Renal cortex interstitium (tissue), 11 donors: Measurements from ENCODE around the gene ERMP1. TPM values are rescaled to one million over a fixed set of nuclear protein-coding genes. Genes with fewer than 3 reads are reported as not detected.

Experiments used
- DNase-seq, 11 donors: peaks; one replicate each; pipeline ENCODE4 v3.0.0-alpha.2; 2013; ENCODE audit warnings: low read depth in 9 of 11, low spot score in 4 of 11; ENCODE audit errors: extremely low read depth in 1 of 11
- polyA plus RNA-seq, 3 donors: library from polyadenylated mRNA; unstranded; fragments of 120-200 nt; gene quantifications; one replicate each; pipeline ENCODE4 v1.2.1, GENCODE V29; 2013; ENCODE audit not compliant: insufficient read length in 3 of 3

ERMP1 gene
- polyA plus RNA-seq, 3 donors = 46.6 to 52.3 (median 49.3) TPM

DNA sequence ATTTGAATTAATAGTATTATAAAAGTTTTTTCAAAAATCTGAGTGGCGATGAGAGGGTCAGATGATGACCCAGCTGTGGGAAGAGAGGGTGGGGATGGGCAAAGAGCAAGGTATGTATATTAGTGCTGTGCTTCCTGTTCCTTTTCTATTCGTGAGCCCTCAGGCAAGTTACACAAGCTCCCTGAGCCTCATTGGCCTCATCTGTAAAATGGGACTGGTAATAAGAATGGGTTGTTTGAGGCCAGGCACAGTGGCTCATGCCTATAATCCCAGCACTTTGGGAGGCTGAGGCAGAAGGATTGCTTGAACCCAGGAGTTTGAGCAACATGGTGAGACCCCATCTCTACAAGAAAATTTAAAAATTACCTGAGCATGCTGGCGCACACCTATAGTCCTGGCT, 33.8 kb upstream of the ERMP1 start:
- DNase-seq = no peak

DNA sequence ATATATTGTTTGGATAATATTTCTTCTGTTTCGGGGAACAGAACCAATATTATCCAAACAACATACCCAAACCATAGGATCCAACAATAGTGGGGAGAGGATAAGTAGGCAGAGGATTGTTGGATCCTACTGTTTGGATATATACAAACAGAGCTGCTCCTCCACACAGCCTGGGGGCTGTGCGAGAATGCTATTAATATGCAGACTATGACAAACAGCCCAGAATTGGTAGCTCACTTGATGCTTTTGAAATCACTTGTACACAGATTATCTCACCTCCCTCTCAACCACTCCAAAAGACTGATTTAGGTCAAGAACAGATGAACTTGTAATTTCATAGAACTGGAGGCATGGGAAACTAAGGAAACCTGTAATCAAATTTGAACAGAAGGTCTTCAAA, 33.4 kb upstream of the ERMP1 start:
- no peak for DNase-seq

DNA sequence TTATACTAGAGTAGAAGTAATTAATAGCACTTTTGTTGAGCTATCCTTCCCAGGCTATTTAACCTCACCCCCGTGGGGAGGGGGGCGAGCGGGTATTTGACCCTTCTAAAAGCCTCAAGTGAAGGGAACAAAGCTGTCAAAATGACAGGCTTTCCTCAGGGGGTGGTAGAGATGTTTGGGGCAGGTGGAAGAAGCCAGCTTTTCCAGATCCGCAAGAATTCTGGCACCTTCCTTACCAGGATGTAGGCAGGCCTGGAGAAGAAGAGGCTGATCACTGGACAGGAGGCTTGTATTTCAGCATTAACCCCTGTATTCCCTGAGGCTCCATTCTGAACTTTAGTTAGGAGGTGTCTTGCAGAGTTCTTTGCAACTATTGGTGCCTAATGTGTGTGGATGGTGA, 31.5 kb upstream of the ERMP1 start:
- DNase-seq = no peak

DNA sequence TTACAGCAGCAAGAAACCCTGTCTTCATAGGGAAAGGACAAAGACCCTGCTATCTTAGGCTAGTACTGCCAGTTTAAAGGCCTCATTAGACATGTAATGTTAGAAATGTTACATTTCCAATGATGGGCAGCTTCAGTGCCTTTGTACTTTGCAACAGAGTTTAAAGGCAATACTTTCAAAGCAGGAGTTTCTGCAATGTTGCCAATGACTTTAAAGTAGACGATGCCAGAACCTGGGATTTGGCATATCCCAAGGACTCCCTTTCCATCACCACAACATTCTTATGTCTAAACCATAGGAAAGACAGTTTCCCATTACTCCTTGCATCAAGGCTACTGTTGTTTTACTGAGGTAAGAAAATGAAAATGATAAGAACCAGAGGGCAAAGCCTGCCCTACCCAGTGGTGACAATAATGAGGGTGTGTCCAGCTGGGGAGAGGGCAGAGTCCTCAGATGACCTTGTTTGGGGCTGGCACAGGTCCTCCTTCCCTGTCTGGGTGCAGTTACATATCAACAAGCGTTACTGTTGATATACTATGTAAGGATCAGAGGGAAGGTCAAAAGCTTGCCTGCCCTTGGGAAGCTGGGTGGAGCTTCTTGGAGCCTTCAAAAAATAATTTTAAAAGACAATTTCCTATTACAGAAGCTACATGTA, 30.3 kb upstream of the ERMP1 start:
- no peak for DNase-seq

DNA sequence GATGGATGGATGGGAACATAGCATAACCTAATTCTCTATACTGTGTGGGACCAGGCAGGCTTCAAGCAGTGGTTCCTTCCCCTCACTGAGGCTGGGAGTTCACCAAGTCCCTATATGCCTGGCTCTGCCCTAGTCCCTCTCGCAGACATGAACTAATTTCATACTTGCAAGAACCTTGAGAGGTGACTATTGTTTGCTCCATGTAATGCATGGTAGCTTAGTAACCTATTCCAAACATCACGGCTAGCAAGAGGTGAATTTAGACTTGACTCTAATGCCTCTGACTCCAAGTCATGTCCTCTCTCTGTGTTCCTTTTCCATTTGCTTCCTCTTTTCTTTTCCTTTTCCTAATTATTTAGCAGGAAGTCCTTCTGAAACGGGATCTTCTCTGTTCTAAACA, 25.9 kb upstream of the ERMP1 start:
- DNase-seq = no peak

DNA sequence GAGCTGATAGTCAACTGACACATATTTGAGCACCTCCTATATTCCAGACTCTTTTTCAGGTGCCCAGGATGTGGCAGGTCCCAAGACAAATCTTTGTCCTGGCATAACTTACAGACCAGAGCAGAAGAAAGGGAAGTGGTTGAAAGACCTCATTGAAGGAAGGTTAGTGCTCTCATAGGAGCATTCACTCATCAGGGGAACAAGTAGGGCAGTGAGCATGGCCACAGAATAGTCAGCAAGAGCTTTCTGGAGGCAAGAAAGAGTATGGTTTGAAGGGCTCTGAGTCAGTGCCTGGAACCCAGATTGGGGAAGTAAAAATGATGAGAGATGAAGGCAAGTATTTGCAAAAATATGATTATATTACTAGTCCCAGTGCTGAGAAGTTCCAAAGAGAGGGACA, 25.0 kb upstream of the ERMP1 start:
- no peak for DNase-seq

DNA sequence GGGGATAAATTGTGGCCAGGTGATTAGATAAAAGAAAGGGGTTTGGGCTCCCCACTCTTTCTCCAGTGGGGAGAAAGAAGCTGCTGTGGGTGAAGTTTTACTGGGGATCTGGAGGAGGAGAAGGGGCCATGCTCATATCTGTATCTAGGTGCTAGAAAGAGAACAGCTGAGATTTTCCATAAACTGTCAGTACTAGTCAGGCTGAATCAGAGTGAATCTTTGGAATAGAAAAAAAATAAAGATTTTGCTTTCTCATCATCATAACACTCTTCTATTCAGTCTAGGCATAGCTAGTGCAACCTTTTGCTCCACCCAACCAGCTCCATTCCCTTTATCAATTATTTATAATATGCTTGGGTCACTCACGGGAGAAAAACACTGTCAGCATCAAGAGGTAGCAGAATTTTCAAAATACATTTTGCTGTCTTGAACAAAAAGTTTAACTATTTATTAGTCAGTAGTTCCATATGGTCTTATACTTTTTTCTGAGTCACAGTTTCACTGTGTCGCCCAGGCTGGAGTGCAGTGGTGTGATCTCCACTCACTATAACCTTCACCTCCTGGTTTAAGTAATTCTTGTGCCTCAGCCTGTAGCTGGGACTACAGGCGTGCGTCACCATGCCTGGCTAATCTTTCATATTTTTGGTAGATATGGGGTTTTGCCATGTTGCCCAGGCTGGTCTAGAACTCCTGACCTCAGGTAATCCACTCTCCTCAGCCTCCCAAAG, 21.3 kb upstream of the ERMP1 start:
- no peak for DNase-seq

DNA sequence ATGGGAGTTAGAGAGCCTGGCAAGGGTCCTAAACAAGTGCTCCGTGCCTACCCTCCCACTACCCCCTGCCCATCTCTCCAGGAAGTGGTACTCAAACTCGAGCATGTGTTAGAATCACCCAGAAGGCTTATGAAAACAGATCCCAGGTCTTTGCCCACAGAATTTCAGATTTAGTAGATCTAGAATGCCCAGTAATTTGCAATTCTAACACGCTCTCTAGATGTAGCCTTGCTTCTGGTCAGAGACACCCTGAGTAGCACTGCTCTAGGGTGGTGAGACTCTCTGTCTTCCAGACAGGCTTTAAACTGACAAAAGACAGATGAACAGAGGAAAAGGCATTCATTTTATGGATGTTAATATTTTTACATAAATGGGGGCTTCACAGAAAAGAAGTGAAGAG, 20.7 kb upstream of the ERMP1 start:
- DNase-seq = no peak

DNA sequence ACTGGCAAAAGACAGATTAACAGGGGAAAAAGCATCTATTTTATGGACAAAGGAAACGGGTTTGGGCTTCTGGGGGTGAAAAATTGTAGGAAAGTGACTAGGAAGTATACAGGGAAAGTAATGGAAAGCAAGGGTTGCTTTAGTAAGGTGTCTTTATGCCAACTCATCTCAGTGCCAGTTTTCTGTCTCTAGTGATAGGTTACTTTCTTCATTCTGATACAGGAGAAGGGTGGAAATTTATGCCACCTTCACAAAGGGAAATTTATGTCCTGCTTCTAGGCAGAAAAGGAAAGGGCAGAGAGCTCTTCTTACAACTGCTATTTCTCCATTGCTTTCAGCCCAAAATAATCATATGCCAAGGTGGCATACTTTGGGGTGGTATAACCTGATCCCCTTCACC, 20.1 kb upstream of the ERMP1 start:
- no peak for DNase-seq

DNA sequence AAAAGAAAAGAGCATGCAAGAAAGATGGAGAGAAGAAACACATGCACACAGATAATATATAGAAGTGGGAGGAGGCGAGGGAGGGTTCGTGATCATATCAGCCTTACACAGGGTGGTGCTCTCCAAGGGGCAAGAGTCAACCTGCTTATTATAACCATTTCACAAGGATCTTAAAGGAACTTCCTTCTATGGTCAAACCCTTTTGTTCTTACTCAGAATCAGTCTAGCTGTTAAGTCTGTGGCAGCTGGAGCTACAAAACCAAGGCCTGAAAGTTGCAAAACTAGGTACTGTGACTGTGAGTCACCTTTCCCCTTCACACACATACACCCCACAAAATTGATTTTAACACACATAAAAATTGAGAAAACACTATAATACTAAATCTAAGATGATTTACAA, 18.5 kb upstream of the ERMP1 start:
- no peak for DNase-seq

DNA sequence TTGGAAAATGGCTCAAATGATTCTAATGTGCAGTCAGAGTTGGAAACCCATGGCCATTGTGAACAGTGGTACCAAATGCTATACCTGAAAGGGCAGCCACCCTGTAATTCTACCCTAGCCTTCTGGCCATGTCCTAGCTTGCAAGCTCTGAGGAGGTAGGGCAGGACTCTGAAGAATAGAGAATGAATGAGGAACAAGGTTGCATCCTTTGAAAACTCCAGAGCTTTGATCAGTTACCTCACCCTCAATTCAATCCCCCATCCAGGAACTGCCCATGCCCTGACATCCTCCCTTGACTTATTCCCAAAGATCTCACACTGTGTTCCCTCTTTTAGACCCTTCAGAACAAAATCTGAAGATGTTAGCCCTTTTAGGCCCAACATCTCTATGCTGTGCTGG, 17.8 kb upstream of the ERMP1 start:
- no peak for DNase-seq

DNA sequence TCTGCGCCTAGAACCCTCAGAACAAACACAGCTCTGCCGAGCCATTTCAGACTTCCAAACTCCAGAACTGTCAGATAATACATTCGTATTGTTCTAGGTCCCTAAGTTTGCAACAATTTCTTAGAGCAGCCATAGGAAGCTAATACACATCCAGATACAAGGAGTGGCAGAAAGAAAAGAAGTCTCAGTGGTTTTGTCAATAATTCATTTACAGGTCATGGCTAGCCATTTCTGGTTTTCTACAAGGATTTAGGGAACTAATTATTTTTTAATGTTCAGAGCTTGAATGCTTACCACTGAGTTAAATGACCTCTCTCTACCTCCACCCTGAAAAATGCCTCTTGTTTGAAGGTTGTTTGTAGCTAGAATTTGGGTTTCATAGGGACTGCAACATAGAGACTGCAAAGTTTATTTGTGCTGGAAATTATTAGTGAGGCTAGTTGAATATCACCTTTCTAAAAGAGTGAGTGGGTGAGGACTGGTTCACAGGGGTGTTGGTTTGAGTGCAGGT, 15.5 kb upstream of the ERMP1 start:
- no peak for DNase-seq

DNA sequence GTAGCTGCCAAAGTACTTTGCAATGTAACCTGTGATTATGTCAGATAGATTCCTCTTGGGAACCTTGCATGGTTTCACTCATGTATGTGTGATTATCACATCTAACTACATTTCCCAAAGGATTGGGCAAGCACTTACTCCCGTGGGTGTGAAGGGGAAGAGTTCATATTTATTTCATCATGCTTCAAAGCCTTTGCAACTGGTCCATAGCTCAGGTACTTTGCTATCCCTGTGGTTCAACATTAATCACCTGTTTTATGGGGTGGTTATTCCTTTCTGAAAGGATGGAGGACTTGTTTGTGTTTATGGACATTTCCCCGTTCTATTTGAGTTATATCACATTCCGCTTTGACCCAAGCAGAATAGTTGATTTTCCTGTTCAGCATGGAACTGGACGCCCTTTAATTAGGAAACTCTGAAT, 13.6 kb upstream of the ERMP1 start:
- DNase-seq = no peak

DNA sequence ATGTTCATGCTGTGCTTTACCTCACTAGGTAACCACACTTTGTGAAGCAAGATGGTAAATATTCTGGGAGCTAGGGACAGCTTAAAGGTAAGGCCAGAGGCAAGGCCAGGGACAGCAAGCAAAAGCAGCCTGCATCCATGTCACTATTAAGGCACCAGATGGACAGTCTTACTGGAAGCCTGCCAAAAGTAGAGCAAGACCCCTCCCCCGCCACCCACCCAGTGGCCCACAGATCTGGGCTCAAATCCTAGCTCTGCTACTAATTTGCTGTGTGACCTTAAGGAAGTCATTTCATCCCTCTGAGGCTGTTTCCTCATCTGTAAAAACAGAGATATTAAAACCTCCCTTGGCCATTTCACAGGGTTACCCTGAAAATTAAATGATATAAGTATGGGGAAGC, 13.2 kb upstream of the ERMP1 start:
- no peak for DNase-seq

DNA sequence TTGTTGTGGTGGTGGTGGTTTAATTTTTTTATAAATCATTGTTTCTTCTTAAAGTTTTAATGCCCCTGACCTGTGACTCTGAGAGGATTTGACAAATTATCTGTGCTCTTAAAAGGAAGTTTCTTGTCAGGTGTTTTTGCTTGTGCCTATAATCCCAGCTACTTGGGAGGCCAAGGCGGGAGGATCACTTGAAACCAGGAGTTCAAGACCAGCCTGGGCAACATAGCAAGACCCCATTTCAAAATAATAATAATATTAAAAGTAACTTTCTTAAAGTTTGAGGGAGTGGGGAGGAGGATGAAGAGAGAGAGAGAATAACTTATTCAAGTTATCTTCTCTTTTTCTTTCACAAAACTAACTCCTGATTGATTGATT, 12.2 kb upstream of the ERMP1 start:
- no peak for DNase-seq

DNA sequence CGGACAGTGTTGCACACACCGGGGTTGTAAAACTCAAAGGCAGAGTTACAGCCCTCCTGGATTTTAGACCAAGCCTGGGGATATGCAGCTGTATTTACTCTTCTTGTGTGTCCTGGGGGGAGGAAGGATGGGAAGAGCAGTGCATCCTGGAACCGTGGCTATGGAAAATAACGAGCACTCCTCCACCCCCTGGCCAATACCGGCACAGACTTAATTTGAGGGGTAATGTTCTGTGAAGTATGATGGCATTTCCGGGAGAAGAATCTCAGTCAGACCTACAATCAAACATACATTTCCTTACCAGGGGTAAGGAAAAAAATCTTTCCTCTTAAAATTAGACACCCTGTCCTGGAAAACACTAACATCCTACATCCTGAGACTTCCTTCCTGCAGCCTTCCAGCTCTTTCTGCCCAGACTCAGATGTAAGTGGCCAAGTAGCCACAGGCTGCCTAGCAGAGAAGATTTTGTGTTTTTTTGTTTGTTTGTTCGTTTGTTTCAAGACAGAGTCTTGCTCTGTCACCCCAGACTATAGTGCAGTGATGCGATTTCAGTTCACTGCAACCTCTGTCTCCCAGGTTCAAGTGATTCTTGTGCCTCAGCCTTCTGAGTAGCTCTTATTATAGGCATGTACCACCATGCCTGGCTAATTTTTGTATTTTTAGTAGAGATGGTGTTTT, 11.0 kb upstream of the ERMP1 start:
- DNase-seq = peak in 6 of 11 donors; percentile 40 to 80 (median 68)

DNA sequence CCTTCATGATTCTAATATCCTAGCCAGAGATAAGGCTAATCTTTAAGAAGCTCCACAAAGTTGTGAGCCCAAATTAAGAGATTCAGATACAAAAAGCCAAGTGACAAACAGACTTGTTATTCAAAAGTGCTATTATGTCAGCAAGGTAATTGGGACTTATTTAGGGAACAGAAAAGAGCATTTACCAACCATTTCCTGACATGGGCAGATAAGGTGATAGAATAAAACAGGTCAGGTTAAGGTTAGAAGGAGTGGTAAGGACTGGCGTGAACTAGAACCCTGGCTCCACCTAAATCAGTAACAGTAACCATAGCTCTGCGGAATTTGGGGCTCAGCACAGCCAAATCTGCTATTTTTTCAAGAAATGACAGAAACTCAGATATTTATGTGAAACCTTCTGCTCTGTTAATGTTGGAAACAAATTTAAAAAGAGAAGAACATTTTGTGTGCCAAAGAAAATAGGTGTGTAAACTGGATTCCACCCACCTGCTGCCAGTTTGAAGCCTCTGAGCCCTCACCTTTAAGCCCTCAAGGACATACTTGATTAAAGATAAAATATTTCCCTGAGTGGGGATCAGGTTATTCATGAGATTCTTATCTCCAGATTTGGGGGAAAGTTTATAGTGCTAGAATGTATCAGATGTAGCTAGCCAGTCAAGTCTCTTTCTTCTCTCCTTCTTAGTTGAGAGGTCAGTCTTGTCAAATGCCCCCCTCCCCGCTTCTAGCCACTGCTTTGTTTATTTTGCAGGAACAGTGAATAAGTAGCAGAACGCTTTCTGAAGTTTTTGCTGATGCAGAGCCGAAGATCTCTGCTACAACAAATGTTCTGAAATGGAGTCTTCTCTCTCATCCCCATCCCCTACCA, 10.2 kb upstream of the ERMP1 start:
- no peak for DNase-seq

DNA sequence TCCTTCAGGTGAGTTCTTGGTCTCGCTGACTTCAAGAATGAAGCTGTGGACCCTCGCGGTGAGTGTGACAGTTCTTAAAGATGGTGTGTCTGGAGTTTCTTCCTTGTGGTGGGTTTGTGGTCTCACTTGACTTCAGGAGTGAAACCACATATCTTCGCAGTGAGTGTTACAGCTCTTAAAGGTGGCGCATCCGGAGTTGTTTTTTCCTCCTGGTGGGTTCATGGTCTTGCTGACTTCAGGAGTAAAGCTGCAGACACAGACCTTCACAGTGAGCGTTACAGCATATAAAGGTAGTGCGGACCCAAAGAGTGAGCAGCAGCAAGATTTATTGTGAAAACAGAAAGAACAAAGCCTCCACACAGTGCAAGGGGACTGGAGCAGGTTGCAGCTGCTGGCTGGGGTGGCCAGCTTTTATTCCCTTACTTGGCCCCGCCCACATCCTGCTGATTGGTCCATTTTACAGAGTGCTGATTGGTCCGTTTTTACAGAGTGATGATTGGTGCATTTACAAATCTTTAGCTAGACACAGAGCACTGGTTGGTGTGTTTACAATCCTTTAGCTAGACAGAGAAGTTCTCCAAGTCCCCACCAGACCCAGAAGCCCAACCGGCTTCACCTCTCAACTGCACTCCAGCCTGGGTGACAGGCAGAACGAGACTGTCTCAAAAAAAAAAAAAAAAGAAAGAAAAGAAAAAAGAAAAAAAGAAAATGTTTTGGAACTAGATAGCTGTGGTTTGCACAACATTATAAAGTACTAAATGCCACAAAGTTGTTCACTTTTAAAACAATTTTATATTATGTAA, 9.1 kb upstream of the ERMP1 start:
- DNase-seq = no peak

DNA sequence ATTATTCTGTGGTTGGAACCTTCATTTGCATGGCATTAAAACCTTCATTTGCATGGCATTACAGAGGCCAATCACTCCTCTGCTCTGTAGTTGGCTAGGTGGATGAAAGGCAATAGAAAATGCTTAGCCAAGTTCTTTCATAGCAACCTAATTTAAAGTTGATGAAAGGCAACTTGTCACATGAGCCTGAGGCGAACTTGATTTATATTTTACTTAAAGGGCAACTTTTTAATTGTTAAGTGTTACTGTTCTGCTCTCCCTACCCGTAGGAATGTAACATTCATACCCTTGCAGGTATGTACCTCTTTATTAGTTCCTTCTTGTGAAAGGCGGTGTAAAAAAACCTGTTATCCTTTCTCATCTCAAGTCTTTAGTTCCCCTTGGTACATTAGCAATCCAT, 7.9 kb upstream of the ERMP1 start:
- no peak for DNase-seq
